Neural progenitor cell (in vitro differentiated cells): ENCODE results near the gene KLHL17.

Source experiments
- CTCF ChIP-seq: fragments of 200-600 bp; sonication (generic); IDR thresholded peaks from 2 replicates; pipeline ENCODE4 v1.5.1; 2017; ENCODE audit warnings: antibody characterized with exemption, mild to moderate bottlenecking
- EZH2 ChIP-seq: fragments of 200-600 bp; sonication (generic); IDR thresholded peaks from 2 replicates; pipeline ENCODE4 v1.6.1; 2017; ENCODE audit warnings: antibody characterized with exemption, mild to moderate bottlenecking, moderate library complexity

- TF ChIP-seq CTCF (no peak), EZH2 (no peak)
These were observed 18.7 kb downstream of the KLHL17 start for GRCh38 chr1:978835-979743.
